GM19099 (cell line): ENCODE results near the gene CAMSAP1.

Experiments
- POLR2A ChIP-seq: IDR thresholded peaks from 3 replicates; pipeline ENCODE4 v1.6.1; 2011; ENCODE audit warnings: low read depth; ENCODE audit not compliant: insufficient read length; ENCODE audit errors: extremely low read depth

CAMSAP1 gene

GRCh38 chr9:135908754-135909204 lies 1.4 kb upstream of the CAMSAP1 start:
- no peak for TF ChIP-seq POLR2A

- no peak for TF ChIP-seq POLR2A
Observed at GRCh38 chr9:135908093-135908753, 877 bp upstream of the CAMSAP1 start.

GRCh38 chr9:135907006-135907430 lies 328 bp downstream of the CAMSAP1 start:
- no peak for TF ChIP-seq POLR2A

- no peak for TF ChIP-seq POLR2A
Observed at GRCh38 chr9:135906291-135907005, 898 bp downstream of the CAMSAP1 start.

GRCh38 chr9:135905380-135906258 lies 1.7 kb downstream of the CAMSAP1 start:
- TF ChIP-seq POLR2A, result no peak

GRCh38 chr9:135903786-135904520 lies 3.4 kb downstream of the CAMSAP1 start:
- no peak for TF ChIP-seq POLR2A

GRCh38 chr9:135903358-135903656 lies 4.0 kb downstream of the CAMSAP1 start:
- TF ChIP-seq POLR2A, result no peak

GRCh38 chr9:135902655-135903357 lies 4.5 kb downstream of the CAMSAP1 start:
- no peak for TF ChIP-seq POLR2A

GRCh38 chr9:135901826-135902225 lies 5.5 kb downstream of the CAMSAP1 start:
- TF ChIP-seq POLR2A, result no peak

GRCh38 chr9:135901031-135901758 lies 6.2 kb downstream of the CAMSAP1 start:
- TF ChIP-seq POLR2A, result no peak

- no peak for TF ChIP-seq POLR2A
Observed at GRCh38 chr9:135898634-135899407, 8.5 kb downstream of the CAMSAP1 start.

GRCh38 chr9:135896626-135897025 lies 10.7 kb downstream of the CAMSAP1 start:
- no peak for TF ChIP-seq POLR2A

GRCh38 chr9:135896205-135896604 lies 11.1 kb downstream of the CAMSAP1 start:
- no peak for TF ChIP-seq POLR2A

- TF ChIP-seq POLR2A, result no peak
Observed at GRCh38 chr9:135895202-135895848, 12.0 kb downstream of the CAMSAP1 start.
